CD4-positive, alpha-beta T cell treated with Interferon gamma for 1 hour (primary cell): ENCODE results near the gene IKZF4.

Experiments used
- DNase-seq: peaks from one replicate; pipeline ENCODE4 v3.0.0-alpha.2; 2020

IKZF4 gene

GRCh38 chr12:56086608-56087007 lies 65.8 kb downstream of the IKZF4 start:
- no peak for DNase-seq

GRCh38 chr12:56087220-56087619 lies 66.4 kb downstream of the IKZF4 start:
- no peak for DNase-seq
